Mesenchymal stem cell (in vitro differentiated cells and primary cell): ENCODE results near the gene GNA12.

Experiments
- DNase-seq: peaks from one replicate; pipeline ENCODE4 v3.0.0-alpha.2; 2013
- H2AFZ ChIP-seq: one replicate; pipeline ENCODE4 v1.6.1; 2013; ENCODE audit warnings: low read depth, mild to moderate bottlenecking, control low read depth, inconsistent platforms, low read length, moderate library complexity
- H2AK5ac ChIP-seq: 2 replicates; pipeline ENCODE4 v1.6.1; 2013; ENCODE audit warnings: low read length, moderate library complexity, mild to moderate bottlenecking, inconsistent platforms; ENCODE audit not compliant: severe bottlenecking
- H2BK120ac ChIP-seq: one replicate; pipeline ENCODE4 v1.6.1; 2013; ENCODE audit warnings: low read depth, mild to moderate bottlenecking, inconsistent platforms, low read length, moderate library complexity
- H2BK12ac ChIP-seq, 2 experiments: one replicate each; pipeline ENCODE4 v1.6.1; 2013; ENCODE audit warnings: inconsistent platforms in 2 of 2, low read length in 2 of 2, mild to moderate bottlenecking in 2 of 2, moderate library complexity in 2 of 2, control low read depth in 1 of 2
- H2BK15ac ChIP-seq: one replicate; pipeline ENCODE4 v1.6.1; 2013; ENCODE audit warnings: mild to moderate bottlenecking, low read depth, inconsistent platforms; ENCODE audit not compliant: poor library complexity, severe bottlenecking
- H2BK5ac ChIP-seq: 2 replicates; pipeline ENCODE4 v1.6.1; 2013; ENCODE audit warnings: low read depth, mild to moderate bottlenecking, low read length, control low read depth, inconsistent platforms; ENCODE audit not compliant: poor library complexity, severe bottlenecking
- H3K14ac ChIP-seq, 2 experiments: one replicate each; pipeline ENCODE4 v1.6.1; 2013; ENCODE audit warnings: inconsistent platforms in 2 of 2, low read length in 2 of 2, control low read depth in 1 of 2, mild to moderate bottlenecking in 1 of 2, moderate library complexity in 1 of 2
- H3K18ac ChIP-seq, 2 experiments: one replicate each; pipeline ENCODE4 v1.6.1; 2013; ENCODE audit warnings: inconsistent platforms in 2 of 2, low read length in 2 of 2, control low read depth in 1 of 2, low read depth in 1 of 2, mild to moderate bottlenecking in 1 of 2
- H3K23ac ChIP-seq, 2 experiments: one replicate each; pipeline ENCODE4 v1.6.1; 2013; ENCODE audit warnings: inconsistent platforms in 2 of 2, low read length in 2 of 2, mild to moderate bottlenecking in 2 of 2, moderate library complexity in 2 of 2, control low read depth in 1 of 2
- H3K27ac ChIP-seq: 2 replicates; pipeline ENCODE4 v1.5.1; 2013; ENCODE audit warnings: mild to moderate bottlenecking, moderate library complexity, low read length, control low read depth, inconsistent platforms; ENCODE audit not compliant: poor library complexity, severe bottlenecking
- H3K27me3 ChIP-seq, 2 experiments: 2 replicates each; pipeline versions ENCODE4 v1.6.1 to v1.7.0; 2013; ENCODE audit warnings: low read length in 2 of 2, mild to moderate bottlenecking in 2 of 2, moderate library complexity in 2 of 2, control low read depth in 1 of 2, inconsistent platforms in 1 of 2; ENCODE audit not compliant: control insufficient read depth in 1 of 2, insufficient read depth in 1 of 2
- H3K36me3 ChIP-seq, 2 experiments: 2 replicates each; pipeline versions ENCODE4 v1.6.1 to v1.7.0; 2013; ENCODE audit warnings: low read length in 2 of 2, control low read depth in 1 of 2, inconsistent platforms in 1 of 2, low read depth in 1 of 2, mild to moderate bottlenecking in 1 of 2; ENCODE audit not compliant: insufficient read depth in 2 of 2, control insufficient read depth in 1 of 2
- H3K4ac ChIP-seq, 2 experiments: one replicate each; pipeline ENCODE4 v1.6.1; 2013; ENCODE audit warnings: inconsistent platforms in 2 of 2, low read length in 2 of 2, mild to moderate bottlenecking in 2 of 2, moderate library complexity in 2 of 2, control low read depth in 1 of 2, low read depth in 1 of 2
- H3K4me1 ChIP-seq: 2 replicates; pipeline ENCODE4 v1.6.1; 2013; ENCODE audit warnings: low read depth, low read length, control low read depth; ENCODE audit not compliant: control insufficient read depth, insufficient read depth
- H3K4me2 ChIP-seq: 2 replicates; pipeline ENCODE4 v1.6.1; 2013; ENCODE audit warnings: low read length, mild to moderate bottlenecking, inconsistent platforms; ENCODE audit not compliant: poor library complexity, severe bottlenecking
- H3K4me3 ChIP-seq, 2 experiments: 2 replicates each; pipeline versions ENCODE4 v1.5.1 to v1.7.0; 2013; ENCODE audit warnings: low read length in 2 of 2, mild to moderate bottlenecking in 2 of 2, control low read depth in 1 of 2, low read depth in 1 of 2; ENCODE audit not compliant: insufficient read depth in 1 of 2
- H3K79me1 ChIP-seq: replicated peaks from 2 replicates; pipeline ENCODE4 v1.6.1; 2013; ENCODE audit warnings: mild to moderate bottlenecking, control low read depth, low read length, inconsistent platforms; ENCODE audit not compliant: poor library complexity, severe bottlenecking
- H3K9ac ChIP-seq: 2 replicates; pipeline ENCODE4 v1.7.0; 2013; ENCODE audit warnings: mild to moderate bottlenecking, low read length, moderate library complexity
- H3K9me3 ChIP-seq: 2 replicates; pipeline ENCODE4 v1.7.0; 2013; ENCODE audit warnings: mild to moderate bottlenecking, low read length; ENCODE audit not compliant: control insufficient read depth
- H4K8ac ChIP-seq: one replicate; pipeline ENCODE4 v1.6.1; 2013; ENCODE audit warnings: inconsistent platforms, mild to moderate bottlenecking, low read length, moderate library complexity
- H4K91ac ChIP-seq: one replicate; pipeline ENCODE4 v1.6.1; 2013; ENCODE audit warnings: mild to moderate bottlenecking, low read length, inconsistent platforms
- WGBS: methylation state at CpG from one replicate; pipeline ENCODE4 v1.1.7; 2013; ENCODE audit warnings: mixed read lengths; 5-methylcytosine and 5-hydroxymethylcytosine counted together

GNA12 gene

DNA sequence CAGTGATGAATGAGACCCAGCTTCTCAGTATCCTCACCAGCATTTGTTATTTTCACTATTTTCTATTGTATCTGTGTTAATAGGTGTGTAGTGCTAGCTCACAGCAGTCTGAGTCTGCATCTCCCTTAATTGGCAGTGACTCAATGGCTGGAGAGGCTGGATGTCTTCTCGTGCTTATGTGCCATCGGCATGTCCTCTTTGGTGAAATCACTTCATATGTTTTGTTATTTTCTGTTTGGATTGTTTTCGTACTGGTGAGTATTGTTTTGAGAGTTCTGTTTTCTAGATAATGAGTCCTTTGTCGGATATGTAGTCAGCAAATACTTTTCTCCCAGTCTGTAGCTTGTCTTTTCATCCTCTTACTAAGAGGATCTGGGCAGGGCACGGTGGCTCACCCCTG lies 90.0 kb downstream of the GNA12 start:
- Histone ChIP-seq H3K23ac (no peak overlapping the region), H3K79me1 (peaks cover 20% of the 10 kb centered on the region), H2BK5ac (no peak overlapping the region), H3K18ac (no peak overlapping the region), H3K27me3 (no peaks in the 10 kb centered on the region), H3K14ac (no peak overlapping the region), H3K4me1 (peaks cover 16% of the 10 kb centered on the region), H3K9ac (peak overlapping the region; percentile 41), H3K36me3 (no peaks in the 10 kb centered on the region), H2BK12ac (no peak overlapping the region), H2BK120ac (no peak overlapping the region), H3K27ac (no peak overlapping the region), H2BK15ac (no peak overlapping the region), H3K9me3 (no peaks in the 10 kb centered on the region), H3K4ac (no peak overlapping the region), H3K4me3 (no peak overlapping the region), H2AFZ (no peak overlapping the region), H3K4me2 (no peak overlapping the region), H4K8ac (no peak overlapping the region), H4K91ac (no peak overlapping the region), H2AK5ac (no peak overlapping the region)
- 86% methylated on average over 5 of the region's 5 CpGs for WGBS
- DNase-seq = no peak

DNA sequence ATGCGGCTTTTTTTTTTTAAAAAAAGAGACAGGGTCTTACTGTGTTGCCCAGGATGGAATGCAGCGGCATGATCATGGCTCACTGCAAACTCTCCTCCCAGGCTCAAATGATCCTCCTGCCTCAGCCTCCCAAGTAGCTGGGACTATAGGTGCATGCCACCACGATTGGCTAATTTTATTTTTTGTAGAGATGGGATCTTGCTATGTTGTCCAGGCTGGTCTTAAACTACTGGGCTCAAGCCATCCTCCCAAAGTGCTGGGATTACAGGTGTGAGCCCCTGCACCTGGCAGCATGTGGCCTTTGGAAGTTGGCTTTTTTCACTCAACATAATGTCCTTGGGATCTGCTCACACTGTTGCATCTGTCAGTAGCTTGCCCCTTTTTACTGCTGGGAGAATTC lies 91.0 kb downstream of the GNA12 start:
- H2BK5ac ChIP-seq = no peak overlapping the region
- H2AK5ac ChIP-seq = no peak overlapping the region
- no peak overlapping the region for H3K4me2 ChIP-seq
- H4K91ac ChIP-seq = no peak overlapping the region
- H3K4me3 ChIP-seq = no peak overlapping the region
- H2BK15ac ChIP-seq = no peak overlapping the region
- no peak overlapping the region for H3K4ac ChIP-seq
- no peaks in the 10 kb centered on the region for H3K27me3 ChIP-seq
- peaks cover 10% of the 10 kb centered on the region for H3K4me1 ChIP-seq
- no peaks in the 10 kb centered on the region for H3K9me3 ChIP-seq
- H3K14ac ChIP-seq = no peak overlapping the region
- no peak overlapping the region for H2BK120ac ChIP-seq
- H3K79me1 ChIP-seq = peaks cover 20% of the 10 kb centered on the region
- no peak for DNase-seq
- no peak overlapping the region for H2AFZ ChIP-seq
- no peak overlapping the region for H3K23ac ChIP-seq
- WGBS = 100% methylated on average over 3 of the region's 3 CpGs
- no peaks in the 10 kb centered on the region for H3K36me3 ChIP-seq
- H4K8ac ChIP-seq = no peak overlapping the region
- H3K9ac ChIP-seq = no peak overlapping the region
- H3K27ac ChIP-seq = no peak overlapping the region
- no peak overlapping the region for H3K18ac ChIP-seq
- no peak overlapping the region for H2BK12ac ChIP-seq

DNA sequence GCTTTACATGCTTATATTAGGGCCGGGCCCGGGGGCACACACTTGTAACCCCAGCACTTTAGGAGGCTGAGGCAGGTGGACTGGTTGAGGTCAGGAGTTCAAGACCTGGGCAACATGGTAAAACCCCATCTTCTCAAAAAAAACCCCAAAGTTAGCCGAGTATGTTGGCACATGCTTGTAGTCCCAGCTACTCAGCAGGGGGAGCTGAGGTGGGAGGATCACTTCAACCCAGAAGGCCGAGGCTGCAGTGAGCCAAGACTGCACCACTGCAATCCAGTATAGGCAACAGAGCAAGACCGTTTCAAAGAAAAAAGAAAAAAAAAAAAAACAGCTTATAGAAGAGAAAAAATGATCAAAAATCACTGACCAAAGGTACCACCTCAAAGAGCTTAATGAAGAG lies 93.0 kb downstream of the GNA12 start:
- Histone ChIP-seq H3K36me3 (no peaks in the 10 kb centered on the region), H3K27ac (no peak overlapping the region), H2BK120ac (no peak overlapping the region), H3K23ac (no peak overlapping the region), H3K14ac (no peak overlapping the region), H2BK15ac (no peak overlapping the region), H3K4me3 (no peak overlapping the region), H3K4me2 (no peak overlapping the region), H3K27me3 (no peaks in the 10 kb centered on the region), H2AFZ (no peak overlapping the region), H3K18ac (no peak overlapping the region), H3K4ac (no peak overlapping the region), H3K9ac (no peak overlapping the region), H2BK12ac (no peak overlapping the region), H4K91ac (no peak overlapping the region), H2AK5ac (no peak overlapping the region), H3K9me3 (no peaks in the 10 kb centered on the region), H2BK5ac (no peak overlapping the region), H4K8ac (no peak overlapping the region), H3K4me1 (peaks cover 2% of the 10 kb centered on the region), H3K79me1 (peaks cover 18% of the 10 kb centered on the region)
- DNase-seq = no peak
- 77% methylated on average over 3 of the region's 5 CpGs for WGBS

DNA sequence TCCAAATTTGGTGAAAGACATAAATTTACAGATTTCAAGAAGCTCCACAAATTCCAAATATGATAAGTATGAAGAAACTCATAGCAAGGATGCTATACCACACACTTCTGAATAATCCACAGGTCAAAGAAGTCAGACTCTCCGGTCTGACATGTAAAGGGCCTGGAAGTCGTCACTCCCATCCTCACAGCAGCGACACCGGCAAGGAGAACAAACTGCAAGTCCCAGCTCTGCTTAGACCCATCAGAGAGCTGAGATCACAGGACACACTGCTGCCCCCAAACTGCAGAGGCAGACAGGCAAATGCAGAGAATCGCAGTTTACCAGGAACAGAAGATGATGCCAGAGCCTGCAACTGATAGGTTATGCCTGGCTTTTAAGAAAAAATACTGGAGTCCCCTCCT lies 94.1 kb downstream of the GNA12 start:
- no peak overlapping the region for H3K14ac ChIP-seq
- no peak overlapping the region for H3K9ac ChIP-seq
- peak overlapping the region in 1 of 2 experiments; percentile 30 for H3K18ac ChIP-seq
- no peak overlapping the region for H4K8ac ChIP-seq
- H2BK5ac ChIP-seq = no peak overlapping the region
- peak; percentile 62 for DNase-seq
- peak overlapping the region; percentile 15 for H3K27ac ChIP-seq
- no peak overlapping the region for H3K4me2 ChIP-seq
- H3K4me1 ChIP-seq = peaks cover 2% of the 10 kb centered on the region
- H3K4me3 ChIP-seq = no peak overlapping the region
- H3K23ac ChIP-seq = no peak overlapping the region
- no peak overlapping the region for H2BK12ac ChIP-seq
- H3K36me3 ChIP-seq = no peaks in the 10 kb centered on the region
- no peak overlapping the region for H3K4ac ChIP-seq
- no peak overlapping the region for H2BK15ac ChIP-seq
- H2AK5ac ChIP-seq = peak overlapping the region; percentile 37
- no peak overlapping the region for H4K91ac ChIP-seq
- H2BK120ac ChIP-seq = no peak overlapping the region
- H3K9me3 ChIP-seq = no peaks in the 10 kb centered on the region
- no peak overlapping the region for H2AFZ ChIP-seq
- WGBS = 11% methylated on average over 5 of the region's 5 CpGs
- H3K79me1 ChIP-seq = peaks cover 18% of the 10 kb centered on the region
- no peaks in the 10 kb centered on the region for H3K27me3 ChIP-seq
